SK-N-SH treated with all-trans-retinoic acid at 6 μM for 48 hours (cell line): ENCODE measurements around the gene ANKS1A.

Experiments used
- ATAC-seq: fragments of 200-7000 bp; cut with Tn5 transposase; 3 replicates; pipeline ENCODE4 v1.9.1; 2020; ENCODE audit warnings: mild to moderate bottlenecking, moderate library complexity
- ARNTL ChIP-seq: fragments of 450-650 bp; formaldehyde crosslinking; IDR thresholded peaks from 2 replicates; pipeline ENCODE4 v1.5.0; 2020; ENCODE audit warnings: low read depth, mild to moderate bottlenecking, moderate library complexity, borderline replicate concordance
- BACH2 ChIP-seq: fragments of 250-450 bp; sonication (Bioruptor Pico); IDR thresholded peaks from 2 replicates; pipeline ENCODE4 v1.9.0; 2021; ENCODE audit warnings: mild to moderate bottlenecking, borderline replicate concordance
- CSDC2 ChIP-seq: fragments of 250-450 bp; sonication (Bioruptor Pico); IDR thresholded peaks from 2 replicates; pipeline ENCODE4 v1.5.0; 2020; ENCODE audit warnings: mild to moderate bottlenecking, moderate library complexity
- CSRNP3 ChIP-seq: fragments of 250-450 bp; sonication (Bioruptor Pico); IDR thresholded peaks from 2 replicates; pipeline ENCODE4 v1.5.1; 2021; ENCODE audit warnings: mild to moderate bottlenecking, moderate library complexity
- ESRRG ChIP-seq: fragments of 250-450 bp; sonication (Bioruptor Pico); IDR thresholded peaks from 2 replicates; pipeline ENCODE4 v1.6.1; 2021; ENCODE audit warnings: mild to moderate bottlenecking
- GLIS3 ChIP-seq: fragments of 250-450 bp; sonication (Bioruptor Pico); IDR thresholded peaks from 2 replicates; pipeline ENCODE4 v1.5.0; 2020; ENCODE audit warnings: mild to moderate bottlenecking, moderate library complexity
- ISL1 ChIP-seq: fragments of 250-450 bp; sonication (Bioruptor Pico); IDR thresholded peaks from 2 replicates; pipeline ENCODE4 v2.1.2; 2022; ENCODE audit warnings: mild to moderate bottlenecking, moderate library complexity
- RARB ChIP-seq: fragments of 250-450 bp; sonication (Bioruptor Pico); IDR thresholded peaks from 2 replicates; pipeline ENCODE4 v1.8.0; 2021; ENCODE audit warnings: mild to moderate bottlenecking, moderate library complexity
- TCF4 ChIP-seq: fragments of 250-450 bp; sonication (Bioruptor Pico); IDR thresholded peaks from 2 replicates; pipeline ENCODE4 v1.8.0; 2021; ENCODE audit warnings: mild to moderate bottlenecking, moderate library complexity, borderline replicate concordance
- ZFP3 ChIP-seq: fragments of 250-450 bp; sonication (Bioruptor Pico); IDR thresholded peaks from 2 replicates; pipeline ENCODE4 v1.5.0; 2020; ENCODE audit warnings: mild to moderate bottlenecking, moderate library complexity
- ZFP30 ChIP-seq: fragments of 450-650 bp; formaldehyde crosslinking; IDR thresholded peaks from 2 replicates; pipeline ENCODE4 v1.5.0; 2022; ENCODE audit warnings: mild to moderate bottlenecking, moderate library complexity
- ZNF565 ChIP-seq: fragments of 450-650 bp; formaldehyde crosslinking; conservative IDR thresholded peaks from 2 replicates; pipeline ENCODE4 v1.5.0; 2020; ENCODE audit warnings: low read depth, mild to moderate bottlenecking, moderate library complexity
- ZNF70 ChIP-seq: fragments of 450-650 bp; formaldehyde crosslinking; IDR thresholded peaks from 2 replicates; pipeline ENCODE4 v1.5.0; 2020; ENCODE audit warnings: mild to moderate bottlenecking, moderate library complexity
- ZNF8 ChIP-seq: fragments of 450-650 bp; formaldehyde crosslinking; IDR thresholded peaks from 2 replicates; pipeline ENCODE4 v1.5.0; 2020; ENCODE audit warnings: mild to moderate bottlenecking, moderate library complexity
- TF ChIP-seq, protein P1 (sequence below): fragments of 250-450 bp; sonication (Bioruptor Pico); IDR thresholded peaks from 2 replicates; pipeline ENCODE4 v1.5.0; 2020; ENCODE audit warnings: mild to moderate bottlenecking, moderate library complexity
- TF ChIP-seq, protein P2 (sequence below): fragments of 250-450 bp; sonication (Bioruptor Pico); IDR thresholded peaks from 2 replicates; pipeline ENCODE4 v1.8.0; 2020; ENCODE audit warnings: mild to moderate bottlenecking, moderate library complexity, borderline replicate concordance
- TF ChIP-seq, protein P3 (sequence below): fragments of 250-450 bp; sonication (Bioruptor Pico); IDR thresholded peaks from 2 replicates; pipeline ENCODE4 v1.8.0; 2021; ENCODE audit warnings: low read depth, mild to moderate bottlenecking, moderate library complexity, borderline replicate concordance

Gene ANKS1A

DNA sequence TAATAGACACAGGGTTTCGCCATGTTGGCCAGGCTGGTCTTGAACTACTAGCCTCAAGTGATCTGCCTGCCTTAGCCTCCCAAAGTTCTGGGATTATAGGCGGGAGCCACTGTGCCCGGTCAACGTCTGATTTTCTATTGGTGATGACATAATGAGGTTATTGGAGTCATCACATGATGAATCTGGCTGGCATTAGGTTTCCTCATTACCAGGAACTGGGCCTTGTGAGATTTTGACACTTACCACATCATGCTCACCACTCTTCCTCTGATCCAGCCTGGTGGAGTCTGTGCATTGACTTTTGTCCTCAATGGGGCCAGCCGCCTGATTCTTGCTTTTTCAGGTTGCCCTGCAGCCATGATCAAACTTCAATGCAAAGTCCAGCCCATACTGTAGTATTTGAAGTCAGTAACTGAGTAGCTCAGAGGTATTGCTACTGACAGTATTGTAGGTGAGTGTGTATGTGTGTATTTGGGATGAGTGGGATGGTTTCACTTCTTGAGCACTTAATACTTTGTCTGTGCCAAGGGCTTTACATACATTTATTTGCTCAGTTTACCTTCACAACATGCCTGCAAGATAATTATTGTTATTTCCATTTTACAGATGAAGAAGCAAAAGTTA lies 16.0 kb downstream of the ANKS1A start (continued):
- TF ChIP-seq, protein P1, sequence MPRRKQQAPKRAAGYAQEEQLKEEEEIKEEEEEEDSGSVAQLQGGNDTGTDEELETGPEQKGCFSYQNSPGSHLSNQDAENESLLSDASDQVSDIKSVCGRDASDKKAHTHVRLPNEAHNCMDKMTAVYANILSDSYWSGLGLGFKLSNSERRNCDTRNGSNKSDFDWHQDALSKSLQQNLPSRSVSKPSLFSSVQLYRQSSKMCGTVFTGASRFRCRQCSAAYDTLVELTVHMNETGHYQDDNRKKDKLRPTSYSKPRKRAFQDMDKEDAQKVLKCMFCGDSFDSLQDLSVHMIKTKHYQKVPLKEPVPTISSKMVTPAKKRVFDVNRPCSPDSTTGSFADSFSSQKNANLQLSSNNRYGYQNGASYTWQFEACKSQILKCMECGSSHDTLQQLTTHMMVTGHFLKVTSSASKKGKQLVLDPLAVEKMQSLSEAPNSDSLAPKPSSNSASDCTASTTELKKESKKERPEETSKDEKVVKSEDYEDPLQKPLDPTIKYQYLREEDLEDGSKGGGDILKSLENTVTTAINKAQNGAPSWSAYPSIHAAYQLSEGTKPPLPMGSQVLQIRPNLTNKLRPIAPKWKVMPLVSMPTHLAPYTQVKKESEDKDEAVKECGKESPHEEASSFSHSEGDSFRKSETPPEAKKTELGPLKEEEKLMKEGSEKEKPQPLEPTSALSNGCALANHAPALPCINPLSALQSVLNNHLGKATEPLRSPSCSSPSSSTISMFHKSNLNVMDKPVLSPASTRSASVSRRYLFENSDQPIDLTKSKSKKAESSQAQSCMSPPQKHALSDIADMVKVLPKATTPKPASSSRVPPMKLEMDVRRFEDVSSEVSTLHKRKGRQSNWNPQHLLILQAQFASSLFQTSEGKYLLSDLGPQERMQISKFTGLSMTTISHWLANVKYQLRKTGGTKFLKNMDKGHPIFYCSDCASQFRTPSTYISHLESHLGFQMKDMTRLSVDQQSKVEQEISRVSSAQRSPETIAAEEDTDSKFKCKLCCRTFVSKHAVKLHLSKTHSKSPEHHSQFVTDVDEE = no peak
- no peak for TF ChIP-seq ISL1 (CRISPR knock-in tag)
- no peak for TF ChIP-seq ZNF8
- TF ChIP-seq ARNTL = no peak
- no peak for TF ChIP-seq ESRRG (CRISPR knock-in tag)
- no peak for TF ChIP-seq ZNF565 (CRISPR knock-in tag)
- TF ChIP-seq GLIS3 (CRISPR knock-in tag) = no peak

DNA sequence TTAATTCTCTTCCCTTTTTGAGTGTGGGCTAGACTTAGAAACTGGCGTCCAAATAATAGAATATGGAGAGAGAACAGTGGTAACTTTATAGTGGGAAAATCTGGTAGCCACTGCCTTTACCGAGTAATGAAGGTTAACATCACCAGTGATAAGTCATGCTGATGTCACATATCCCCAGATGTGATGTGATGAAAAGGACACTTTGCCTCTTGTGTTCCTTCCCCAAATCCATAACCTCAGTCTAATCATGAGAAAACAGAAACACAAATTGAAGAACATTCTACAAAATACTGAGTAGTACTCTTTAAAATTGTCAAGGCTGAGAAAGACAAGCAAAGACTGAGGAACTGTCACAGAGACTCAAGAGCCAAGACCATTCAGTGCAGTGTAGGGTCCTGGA lies 17.8 kb downstream of the ANKS1A start:
- TF ChIP-seq RARB (CRISPR knock-in tag) (no peak), ZFP3 (CRISPR knock-in tag) (no peak), BACH2 (CRISPR knock-in tag) (no peak)
- TF ChIP-seq, protein P1 = no peak
- TF ChIP-seq, protein P2, sequence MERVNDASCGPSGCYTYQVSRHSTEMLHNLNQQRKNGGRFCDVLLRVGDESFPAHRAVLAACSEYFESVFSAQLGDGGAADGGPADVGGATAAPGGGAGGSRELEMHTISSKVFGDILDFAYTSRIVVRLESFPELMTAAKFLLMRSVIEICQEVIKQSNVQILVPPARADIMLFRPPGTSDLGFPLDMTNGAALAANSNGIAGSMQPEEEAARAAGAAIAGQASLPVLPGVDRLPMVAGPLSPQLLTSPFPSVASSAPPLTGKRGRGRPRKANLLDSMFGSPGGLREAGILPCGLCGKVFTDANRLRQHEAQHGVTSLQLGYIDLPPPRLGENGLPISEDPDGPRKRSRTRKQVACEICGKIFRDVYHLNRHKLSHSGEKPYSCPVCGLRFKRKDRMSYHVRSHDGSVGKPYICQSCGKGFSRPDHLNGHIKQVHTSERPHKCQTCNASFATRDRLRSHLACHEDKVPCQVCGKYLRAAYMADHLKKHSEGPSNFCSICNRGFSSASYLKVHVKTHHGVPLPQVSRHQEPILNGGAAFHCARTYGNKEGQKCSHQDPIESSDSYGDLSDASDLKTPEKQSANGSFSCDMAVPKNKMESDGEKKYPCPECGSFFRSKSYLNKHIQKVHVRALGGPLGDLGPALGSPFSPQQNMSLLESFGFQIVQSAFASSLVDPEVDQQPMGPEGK (CRISPR knock-in tag) = no peak
- TF ChIP-seq, protein P3, sequence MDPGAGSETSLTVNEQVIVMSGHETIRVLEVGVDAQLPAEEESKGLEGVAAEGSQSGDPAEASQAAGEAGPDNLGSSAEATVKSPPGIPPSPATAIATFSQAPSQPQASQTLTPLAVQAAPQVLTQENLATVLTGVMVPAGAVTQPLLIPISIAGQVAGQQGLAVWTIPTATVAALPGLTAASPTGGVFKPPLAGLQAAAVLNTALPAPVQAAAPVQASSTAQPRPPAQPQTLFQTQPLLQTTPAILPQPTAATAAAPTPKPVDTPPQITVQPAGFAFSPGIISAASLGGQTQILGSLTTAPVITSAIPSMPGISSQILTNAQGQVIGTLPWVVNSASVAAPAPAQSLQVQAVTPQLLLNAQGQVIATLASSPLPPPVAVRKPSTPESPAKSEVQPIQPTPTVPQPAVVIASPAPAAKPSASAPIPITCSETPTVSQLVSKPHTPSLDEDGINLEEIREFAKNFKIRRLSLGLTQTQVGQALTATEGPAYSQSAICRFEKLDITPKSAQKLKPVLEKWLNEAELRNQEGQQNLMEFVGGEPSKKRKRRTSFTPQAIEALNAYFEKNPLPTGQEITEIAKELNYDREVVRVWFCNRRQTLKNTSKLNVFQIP (CRISPR knock-in tag) = no peak
- no peak for ATAC-seq

GRCh38 chr6:34908194-34908593 lies 19.1 kb downstream of the ANKS1A start:
- TF ChIP-seq CSDC2 (CRISPR knock-in tag) (no peak), GLIS3 (CRISPR knock-in tag) (no peak), ARNTL (no peak), RARB (CRISPR knock-in tag) (no peak), ZNF70 (no peak), CSRNP3 (no peak), TCF4 (CRISPR knock-in tag) (no peak), ZFP30 (CRISPR knock-in tag) (no peak), ISL1 (CRISPR knock-in tag) (no peak)
- TF ChIP-seq, protein P1 = no peak
- TF ChIP-seq, protein P3 (CRISPR knock-in tag) = no peak
- TF ChIP-seq, all 23 proteins: peak for 0
- ATAC-seq = no peak
